HG02840 (cell line): ENCODE measurements around the gene GAA.
"Not testable (repeated sequence)": the region's sequence is repeated elsewhere in the genome, so short reads cannot be mapped to it uniquely, and the experiment has no call there.

ENCODE experiments used
- ATAC-seq: cut with Tn5 transposase; IDR thresholded peaks from one replicate; pipeline ENCODE4 v1.9.1; 2021; ENCODE audit warnings: mild to moderate bottlenecking, moderate library complexity, moderate number of reproducible peaks; ENCODE audit not compliant: unreplicated experiment, low FRiP score

Gene GAA

GRCh38 chr17:80082403-80083135 lies 18.8 kb upstream of the GAA start:
- no peak for ATAC-seq

- no peak for ATAC-seq
Measured at GRCh38 chr17:80083136-80083661, 18.2 kb upstream of the GAA start.

GRCh38 chr17:80084773-80085172 lies 16.6 kb upstream of the GAA start:
- no peak for ATAC-seq

GRCh38 chr17:80086081-80086480 lies 15.3 kb upstream of the GAA start:
- no peak for ATAC-seq

- no peak for ATAC-seq
Measured at GRCh38 chr17:80086616-80087015, 14.8 kb upstream of the GAA start.

- ATAC-seq: no peak
Measured at GRCh38 chr17:80087346-80088265, 13.8 kb upstream of the GAA start.

GRCh38 chr17:80089762-80090161 lies 11.6 kb upstream of the GAA start:
- ATAC-seq: no peak

- ATAC-seq: not testable (repeated sequence)
Measured at GRCh38 chr17:80090164-80090563, 11.2 kb upstream of the GAA start.

- ATAC-seq: no peak
Measured at GRCh38 chr17:80091376-80091775, 10.0 kb upstream of the GAA start.

GRCh38 chr17:80092959-80093358 lies 8.4 kb upstream of the GAA start:
- no peak for ATAC-seq

GRCh38 chr17:80095038-80095843 lies 6.1 kb upstream of the GAA start:
- no peak for ATAC-seq

GRCh38 chr17:80095844-80096475 lies 5.4 kb upstream of the GAA start:
- ATAC-seq: no peak

GRCh38 chr17:80096561-80097021 lies 4.8 kb upstream of the GAA start:
- ATAC-seq: no peak

- no peak for ATAC-seq
Measured at GRCh38 chr17:80097127-80097621, 4.2 kb upstream of the GAA start.

GRCh38 chr17:80097844-80098691 lies 3.3 kb upstream of the GAA start:
- ATAC-seq: no peak

- no peak for ATAC-seq
Measured at GRCh38 chr17:80099291-80100034, 1.9 kb upstream of the GAA start.

GRCh38 chr17:80100035-80100323 lies 1.4 kb upstream of the GAA start:
- no peak for ATAC-seq

- ATAC-seq: peak; percentile 19
Measured at GRCh38 chr17:80101946-80102663, 724 bp downstream of the GAA start.
